ENCODE measurements around the gene FAM229A.
A peak's percentile ranks its signal among the peaks of the same experiment; 100 is the strongest.

The FAM229A gene

DNA sequence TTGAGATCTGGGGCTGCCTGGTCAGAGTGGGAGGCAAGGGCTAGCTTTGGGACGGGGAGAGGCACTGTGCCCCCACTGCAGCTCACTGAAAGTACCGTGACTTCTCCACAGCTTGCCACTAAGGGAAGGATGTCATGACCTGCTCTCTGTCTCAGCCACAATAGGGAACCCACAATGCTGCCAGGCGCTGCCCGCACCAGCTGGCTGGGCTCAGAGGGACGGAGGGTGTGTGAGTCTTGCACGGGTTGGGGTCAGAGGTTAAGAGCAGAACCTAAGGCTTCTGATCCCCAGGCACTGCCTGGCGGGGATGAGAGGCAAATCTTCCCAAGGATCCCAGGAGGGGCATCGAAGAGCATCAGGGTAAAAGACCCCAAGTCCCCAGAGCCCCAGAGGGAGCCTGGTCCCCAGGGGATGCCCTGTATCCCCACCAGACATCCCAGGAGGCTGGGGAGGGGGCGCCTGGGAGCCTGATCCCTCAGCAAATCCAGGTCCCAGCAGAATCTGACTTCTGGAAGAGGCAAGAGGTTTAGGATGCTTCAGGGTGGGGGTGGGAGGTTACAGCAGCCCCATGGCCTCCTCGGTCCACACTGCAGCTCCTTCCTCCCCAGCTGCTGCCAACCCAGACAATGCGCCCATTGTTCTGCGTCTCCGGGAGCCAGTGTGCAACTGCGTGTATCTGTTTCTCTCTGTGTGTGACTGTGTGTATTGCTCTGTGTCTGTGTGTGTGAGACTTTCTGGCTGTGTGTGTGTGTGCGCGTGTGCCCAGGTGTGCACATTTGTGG lies 24.2 kb downstream of the FAM229A start:
- Histone ChIP-seq H3K4me1 (ENCODE audit: insufficient read depth, insufficient read length) (peaks cover 34% of the 10 kb centered on the region), H3K27me3 (ENCODE audit: insufficient read depth, insufficient read length) (peaks cover 10% of the 10 kb centered on the region), H3K9me3 (ENCODE audit: insufficient read depth, low read length) (no peaks in the 10 kb centered on the region), H3K4me3 (ENCODE audit: insufficient read length, low read depth) (no peak overlapping the region), H3K36me3 (ENCODE audit: insufficient read depth, insufficient read length, low read length) (peaks cover 23% of the 10 kb centered on the region), H3K9ac (ENCODE audit: insufficient read length, low read depth) (peak overlapping the region; percentile 45)
- DNase-seq (ENCODE audit: low read depth, low spot score), result no peak
- TF ChIP-seq YY1 (IDR thresholded peaks at IDR 0.05; ENCODE audit: insufficient read depth, insufficient read length) (no peak), SUZ12 (IDR thresholded peaks at IDR 0.05; ENCODE audit: extremely low read depth, insufficient read depth, insufficient read length) (no peak)

DNA sequence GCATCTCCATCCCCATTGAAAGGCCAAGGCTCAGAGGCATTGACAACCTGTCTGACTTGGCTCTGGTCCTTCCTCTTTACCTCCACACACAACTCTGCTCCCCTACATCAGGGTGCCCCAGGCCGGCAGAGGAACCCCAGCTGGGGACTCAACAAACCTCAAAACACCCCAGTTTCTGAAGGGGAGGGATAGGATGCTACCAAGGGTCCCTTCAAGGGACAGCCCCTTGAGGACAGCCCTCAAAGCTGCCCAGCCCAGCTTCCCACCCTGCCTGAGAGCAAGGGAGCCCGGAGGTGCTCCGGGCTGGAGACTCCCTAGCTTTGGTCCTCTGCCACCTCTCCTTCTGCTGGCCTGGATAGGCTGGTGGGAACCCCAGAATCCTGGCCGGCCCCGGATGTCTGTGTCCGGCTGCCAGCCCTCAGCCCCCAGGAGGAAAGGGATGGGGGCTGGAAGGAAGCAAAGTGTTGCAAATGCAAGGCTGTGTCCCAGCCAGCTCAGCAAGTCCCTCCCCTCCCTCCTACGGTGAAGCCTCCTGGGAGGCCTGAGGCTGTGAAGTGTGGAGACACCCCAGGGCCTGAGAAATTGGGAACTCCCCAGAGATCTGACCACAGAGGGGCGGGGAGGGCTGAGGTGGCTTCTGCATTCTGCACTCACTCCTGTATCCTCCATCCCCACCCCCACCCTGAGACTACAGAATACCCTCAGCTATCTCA lies 25.2 kb downstream of the FAM229A start:
- no peak for DNase-seq (ENCODE audit: low read depth, low spot score)
- Histone ChIP-seq H3K9ac (ENCODE audit: insufficient read length, low read depth) (peak overlapping the region; percentile 79), H3K27me3 (ENCODE audit: insufficient read depth, insufficient read length) (peaks cover 10% of the 10 kb centered on the region), H3K4me3 (ENCODE audit: insufficient read length, low read depth) (peak overlapping the region; percentile 35), H3K9me3 (ENCODE audit: insufficient read depth, low read length) (no peaks in the 10 kb centered on the region), H3K4me1 (ENCODE audit: insufficient read depth, insufficient read length) (peaks cover 39% of the 10 kb centered on the region), H3K36me3 (ENCODE audit: insufficient read depth, insufficient read length, low read length) (peaks cover 32% of the 10 kb centered on the region)
- no peak for TF ChIP-seq SUZ12 (IDR thresholded peaks at IDR 0.05; ENCODE audit: extremely low read depth, insufficient read depth, insufficient read length)
- no peak for TF ChIP-seq YY1 (IDR thresholded peaks at IDR 0.05; ENCODE audit: insufficient read depth, insufficient read length)

DNA sequence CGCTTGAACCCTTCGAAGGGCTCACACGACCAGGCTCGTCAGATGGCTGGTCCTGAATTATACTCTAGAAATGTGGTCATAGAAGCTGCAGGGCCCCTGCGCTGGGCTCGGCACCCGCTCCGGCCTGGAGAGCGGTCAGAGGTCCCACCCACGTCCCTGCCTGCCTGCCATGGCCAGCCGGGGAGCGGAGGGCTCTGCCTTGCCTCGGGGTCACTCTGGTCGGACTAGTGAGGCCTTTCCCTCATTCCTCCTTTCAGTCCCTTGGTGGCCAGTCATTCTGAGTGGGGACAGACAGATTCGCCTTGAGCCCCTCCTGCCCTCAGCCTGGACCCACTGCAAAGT lies 25.7 kb downstream of the FAM229A start:
- H3K9ac ChIP-seq (ENCODE audit: insufficient read length, low read depth), result peak overlapping the region; percentile 79
- H3K4me1 ChIP-seq (ENCODE audit: insufficient read depth, insufficient read length), result peaks cover 36% of the 10 kb centered on the region
- H3K9me3 ChIP-seq (ENCODE audit: insufficient read depth, low read length), result no peaks in the 10 kb centered on the region
- H3K36me3 ChIP-seq (ENCODE audit: insufficient read depth, insufficient read length, low read length), result peaks cover 37% of the 10 kb centered on the region
- H3K27me3 ChIP-seq (ENCODE audit: insufficient read depth, insufficient read length), result peaks cover 10% of the 10 kb centered on the region
- no peak for DNase-seq (ENCODE audit: low read depth, low spot score)
- peak overlapping the region; percentile 35 for H3K4me3 ChIP-seq (ENCODE audit: insufficient read length, low read depth)
- TF ChIP-seq SUZ12 (IDR thresholded peaks at IDR 0.05; ENCODE audit: extremely low read depth, insufficient read depth, insufficient read length) (no peak), YY1 (IDR thresholded peaks at IDR 0.05; ENCODE audit: insufficient read depth, insufficient read length) (no peak), ZNF274 (IDR thresholded peaks at IDR 0.05; ENCODE audit: low read depth, low read length) (no peak)

DNA sequence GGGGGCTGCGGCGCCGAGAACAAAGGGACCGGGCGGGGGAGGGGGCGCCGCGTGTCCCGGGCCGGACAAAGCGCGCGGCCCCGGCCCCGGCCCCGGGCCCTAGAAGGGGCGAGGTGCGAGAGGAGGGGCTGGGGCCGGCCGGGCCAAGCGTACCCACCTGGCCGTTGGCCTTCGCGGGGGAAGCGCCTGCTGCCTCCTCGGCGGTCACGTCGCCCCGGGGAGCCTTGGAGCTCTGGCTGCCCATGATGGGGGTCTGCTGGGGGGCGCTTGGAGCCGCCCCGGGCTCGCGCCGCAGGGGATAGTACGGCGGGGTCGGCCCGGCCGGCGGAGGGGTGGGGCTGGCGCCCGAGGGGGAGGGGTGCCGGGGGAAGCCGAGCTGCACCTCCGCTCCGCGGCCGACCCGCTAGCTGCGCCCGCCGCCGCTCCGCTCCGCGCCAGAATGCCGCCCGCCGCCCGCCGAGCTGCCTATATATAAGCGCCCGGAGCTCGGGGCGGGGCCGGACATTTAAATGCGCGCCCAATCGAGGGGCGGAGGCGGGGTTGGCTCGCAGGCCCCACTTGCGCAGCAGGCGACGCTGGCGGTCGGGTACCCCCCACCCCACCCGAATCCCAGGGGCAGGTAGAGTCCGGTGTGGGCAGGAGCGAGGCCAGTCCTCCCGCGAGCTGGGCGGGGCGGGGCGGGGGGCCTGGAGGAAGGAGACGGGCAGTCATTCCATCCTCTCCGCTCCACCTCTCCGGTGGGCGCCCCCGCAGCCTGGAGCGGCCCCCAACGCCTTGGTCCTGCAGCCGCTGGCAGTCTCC lies 26.3 kb downstream of the FAM229A start, which contains the start of gene MARCKSL1:
MARCKSL1 (minus strand) TSS at position 444 of the 801 bp plus-strand sequence; CDS start at position 244, 200 bp downstream.
- H3K9ac ChIP-seq (ENCODE audit: insufficient read length, low read depth), result peak within 1 kb of the TSS; percentile 98
- H3K4me1 ChIP-seq (ENCODE audit: insufficient read depth, insufficient read length), result peaks cover 32% of the 10 kb centered on the region

DNA sequence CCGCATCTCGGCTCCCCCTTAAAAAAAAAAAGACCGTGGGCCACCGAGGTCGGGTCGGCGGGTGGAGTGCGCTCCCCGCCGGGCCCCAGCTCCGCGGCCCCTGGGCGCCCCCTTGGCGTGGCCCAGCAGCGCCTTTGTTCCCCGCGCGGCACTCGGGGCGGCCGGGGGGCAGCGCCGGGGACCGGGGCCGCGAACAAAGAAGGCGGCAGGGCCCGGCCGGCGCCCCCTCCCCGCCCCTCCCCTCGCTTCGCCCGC lies 26.8 kb downstream of the FAM229A start:
- no peak for DNase-seq (ENCODE audit: low read depth, low spot score)
- peaks cover 10% of the 10 kb centered on the region for H3K27me3 ChIP-seq (ENCODE audit: insufficient read depth, insufficient read length)
- TF ChIP-seq SUZ12 (IDR thresholded peaks at IDR 0.05; ENCODE audit: extremely low read depth, insufficient read depth, insufficient read length), result no peak
- TF ChIP-seq ZNF274 (IDR thresholded peaks at IDR 0.05; ENCODE audit: low read depth, low read length), result no peak
- no peak for TF ChIP-seq YY1 (IDR thresholded peaks at IDR 0.05; ENCODE audit: insufficient read depth, insufficient read length)

More for the DNA sequence above, 26.3 kb downstream of the FAM229A start, which contains the start of gene MARCKSL1:
- Histone ChIP-seq H3K9me3 (ENCODE audit: insufficient read depth, low read length) (no peaks in the 10 kb centered on the region), H3K27me3 (ENCODE audit: insufficient read depth, insufficient read length) (peaks cover 10% of the 10 kb centered on the region), H3K36me3 (ENCODE audit: insufficient read depth, insufficient read length, low read length) (peaks cover 43% of the 10 kb centered on the region), H3K4me3 (ENCODE audit: insufficient read length, low read depth) (peak within 1 kb of the TSS; percentile 83)
- DNase-seq (ENCODE audit: low read depth, low spot score), result peak; percentile 69
- TF ChIP-seq YY1 (IDR thresholded peaks at IDR 0.05; ENCODE audit: insufficient read depth, insufficient read length) (no peak), ZNF274 (IDR thresholded peaks at IDR 0.05; ENCODE audit: low read depth, low read length) (no peak), SUZ12 (IDR thresholded peaks at IDR 0.05; ENCODE audit: extremely low read depth, insufficient read depth, insufficient read length) (no peak)

DNA sequence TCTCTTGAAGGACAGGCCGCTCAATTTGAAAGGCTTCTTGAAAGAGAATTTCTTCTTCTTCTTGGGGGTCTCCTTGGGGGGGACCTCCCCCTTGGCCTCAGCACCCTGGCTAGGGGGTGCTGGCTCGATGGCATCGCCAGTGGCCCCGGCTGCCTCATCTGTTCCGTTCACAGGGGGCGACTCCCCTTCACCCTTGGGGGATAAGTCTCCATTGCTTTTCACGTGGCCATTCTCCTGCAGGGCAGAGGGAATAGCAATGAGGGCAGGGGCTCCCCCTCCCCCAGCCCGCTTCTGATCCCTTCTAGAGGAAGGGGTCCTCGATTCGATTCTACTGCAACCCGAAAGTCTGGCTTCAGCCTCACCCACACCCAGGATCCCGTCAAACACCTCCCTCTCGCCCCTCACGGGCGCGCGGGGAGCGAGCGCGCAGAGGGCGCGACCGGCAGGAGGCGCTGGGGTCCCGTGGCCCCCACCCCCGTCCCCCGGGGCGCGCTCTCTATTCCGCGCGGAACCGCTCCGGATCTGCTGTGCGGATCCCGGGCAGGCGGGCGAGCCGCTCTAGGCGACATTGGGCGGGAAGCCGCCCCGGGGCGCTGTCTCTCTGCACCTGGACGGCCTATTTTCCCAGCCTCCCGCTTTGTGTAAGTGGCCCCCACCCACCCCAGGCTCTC lies 27.3 kb downstream of the FAM229A start:
- Histone ChIP-seq H3K27me3 (ENCODE audit: insufficient read depth, insufficient read length) (peaks cover 10% of the 10 kb centered on the region), H3K4me1 (ENCODE audit: insufficient read depth, insufficient read length) (peaks cover 30% of the 10 kb centered on the region), H3K9me3 (ENCODE audit: insufficient read depth, low read length) (no peaks in the 10 kb centered on the region), H3K4me3 (ENCODE audit: insufficient read length, low read depth) (peak overlapping the region; percentile 83), H3K9ac (ENCODE audit: insufficient read length, low read depth) (peak overlapping the region; percentile 98), H3K36me3 (ENCODE audit: insufficient read depth, insufficient read length, low read length) (peaks cover 53% of the 10 kb centered on the region)
- no peak for DNase-seq (ENCODE audit: low read depth, low spot score)
- TF ChIP-seq SUZ12 (IDR thresholded peaks at IDR 0.05; ENCODE audit: extremely low read depth, insufficient read depth, insufficient read length), result no peak
- no peak for TF ChIP-seq YY1 (IDR thresholded peaks at IDR 0.05; ENCODE audit: insufficient read depth, insufficient read length)
- no peak for TF ChIP-seq ZNF274 (IDR thresholded peaks at IDR 0.05; ENCODE audit: low read depth, low read length)

More for the DNA sequence above, 26.8 kb downstream of the FAM229A start:
- H3K9ac ChIP-seq (ENCODE audit: insufficient read length, low read depth), result peak overlapping the region; percentile 98
- no peaks in the 10 kb centered on the region for H3K9me3 ChIP-seq (ENCODE audit: insufficient read depth, low read length)
- H3K36me3 ChIP-seq (ENCODE audit: insufficient read depth, insufficient read length, low read length), result peaks cover 48% of the 10 kb centered on the region
- H3K4me3 ChIP-seq (ENCODE audit: insufficient read length, low read depth), result peak overlapping the region; percentile 83
- H3K4me1 ChIP-seq (ENCODE audit: insufficient read depth, insufficient read length), result peaks cover 32% of the 10 kb centered on the region
